Activated T-cell treated with anti-CD3 and anti-CD28 coated beads for 48 hours (primary cell): ENCODE measurements around the gene CEP78.
"Not testable (repeated sequence)": the region's sequence is repeated elsewhere in the genome, so short reads cannot be mapped to it uniquely, and the experiment has no call there.

ENCODE experiments used
- DNase-seq: peaks from one replicate; pipeline ENCODE4 v3.0.0-alpha.2; 2020; ENCODE audit warnings: low read depth

Gene CEP78, protein sequence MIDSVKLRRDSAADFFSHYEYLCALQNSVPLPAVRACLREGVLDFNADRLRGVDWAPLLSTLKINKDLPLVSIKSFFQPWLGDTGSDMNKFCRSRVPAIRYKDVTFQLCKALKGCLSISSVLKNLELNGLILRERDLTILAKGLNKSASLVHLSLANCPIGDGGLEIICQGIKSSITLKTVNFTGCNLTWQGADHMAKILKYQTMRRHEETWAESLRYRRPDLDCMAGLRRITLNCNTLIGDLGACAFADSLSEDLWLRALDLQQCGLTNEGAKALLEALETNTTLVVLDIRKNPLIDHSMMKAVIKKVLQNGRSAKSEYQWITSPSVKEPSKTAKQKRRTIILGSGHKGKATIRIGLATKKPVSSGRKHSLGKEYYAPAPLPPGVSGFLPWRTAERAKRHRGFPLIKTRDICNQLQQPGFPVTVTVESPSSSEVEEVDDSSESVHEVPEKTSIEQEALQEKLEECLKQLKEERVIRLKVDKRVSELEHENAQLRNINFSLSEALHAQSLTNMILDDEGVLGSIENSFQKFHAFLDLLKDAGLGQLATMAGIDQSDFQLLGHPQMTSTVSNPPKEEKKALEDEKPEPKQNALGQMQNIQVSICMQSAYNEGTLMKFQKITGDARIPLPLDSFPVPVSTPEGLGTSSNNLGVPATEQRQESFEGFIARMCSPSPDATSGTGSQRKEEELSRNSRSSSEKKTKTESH

DNA sequence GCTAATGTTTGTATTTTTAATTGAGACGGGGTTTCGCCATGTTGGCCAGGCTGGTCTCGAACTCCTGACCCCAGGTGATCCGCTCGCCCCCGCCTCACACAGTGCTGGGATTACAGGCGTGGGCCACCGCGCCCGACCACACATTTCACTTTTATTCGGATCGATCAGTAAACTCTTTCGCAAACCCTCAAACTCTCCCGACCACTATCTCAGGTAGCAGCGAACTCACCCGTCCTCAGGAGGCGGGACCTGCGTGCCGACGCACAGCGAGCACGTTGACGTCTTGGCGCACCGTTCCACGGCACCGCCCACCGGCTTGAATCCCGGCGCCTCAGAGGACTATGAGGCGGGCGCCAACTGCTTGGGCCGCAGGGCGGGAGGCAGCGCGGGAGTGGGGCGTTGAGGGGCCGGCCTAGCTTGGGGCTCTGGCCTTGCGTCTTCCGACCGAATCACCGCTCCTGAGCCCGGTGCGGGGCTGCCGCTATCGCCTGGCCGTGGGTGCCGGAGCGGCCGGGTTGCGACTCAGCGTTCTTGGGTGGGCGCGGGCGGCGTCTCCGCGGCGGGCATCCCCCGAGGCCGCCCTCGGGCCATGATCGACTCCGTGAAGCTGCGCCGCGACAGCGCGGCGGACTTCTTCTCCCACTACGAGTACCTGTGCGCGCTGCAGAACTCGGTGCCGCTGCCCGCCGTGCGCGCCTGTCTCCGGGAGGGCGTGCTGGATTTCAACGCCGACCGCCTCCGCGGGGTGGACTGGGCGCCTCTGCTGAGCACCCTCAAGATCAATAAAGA is at the start of gene CEP78:
Gene CEP78, plus strand, starts transcription at position 314 of the 789 bp plus-strand sequence. Its CDS starts 276 bp downstream, at position 590.
- peak; percentile 91 for DNase-seq

DNA sequence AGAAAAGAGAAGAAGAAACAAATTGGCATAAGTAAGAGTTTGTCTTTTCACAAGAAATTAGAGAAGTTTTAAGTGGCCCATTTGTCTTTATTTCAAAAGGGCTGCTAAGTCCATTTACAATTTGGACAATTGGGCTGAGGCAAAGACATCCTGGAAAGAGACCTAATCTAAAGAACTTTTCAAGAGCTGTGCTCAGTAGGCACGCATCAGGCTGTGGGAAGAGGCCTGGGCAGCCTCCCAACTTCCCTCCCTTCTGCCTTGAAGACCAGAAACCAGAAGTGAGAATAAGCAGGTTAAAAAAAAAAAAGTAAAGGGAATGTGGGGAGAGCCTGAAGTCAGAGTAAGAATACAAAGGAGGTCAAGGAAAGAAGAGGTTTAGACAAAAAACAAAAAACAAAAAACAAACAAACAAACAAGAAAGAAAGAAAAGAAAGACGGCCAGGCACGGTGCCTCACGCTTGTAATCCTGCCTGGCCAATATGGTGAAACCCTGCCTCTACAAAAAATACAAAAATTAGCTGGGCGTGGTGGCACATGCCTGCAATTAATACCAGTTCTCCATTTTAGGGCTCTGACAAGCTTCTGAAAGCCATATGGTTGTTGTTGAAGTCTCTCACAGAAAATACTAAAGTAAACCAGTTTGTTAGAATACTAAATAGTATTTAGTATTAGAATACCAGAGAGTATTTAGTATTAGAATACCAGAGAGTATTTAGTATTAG is 48.0 kb upstream of the CEP78 start:
- no peak for DNase-seq

DNA sequence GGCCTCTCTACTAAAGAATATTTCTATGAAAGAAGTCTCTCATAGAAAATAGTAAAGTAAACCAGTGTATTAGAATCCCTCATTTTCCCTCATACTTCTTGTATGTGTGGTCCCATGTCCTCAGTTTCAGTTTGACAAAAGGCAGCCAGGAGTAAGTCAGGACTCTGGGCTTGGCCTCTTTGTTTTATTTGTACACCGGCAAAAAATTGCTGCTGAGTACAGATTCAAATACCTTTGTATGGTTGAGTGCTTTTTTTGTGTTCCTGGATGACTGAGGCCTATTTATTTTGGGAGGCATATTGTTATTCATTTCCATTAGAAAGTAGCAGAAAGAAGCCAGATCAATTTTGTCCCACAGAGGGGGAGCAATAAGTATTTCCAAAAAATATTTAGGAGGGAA is 47.3 kb upstream of the CEP78 start:
- no peak for DNase-seq

DNA sequence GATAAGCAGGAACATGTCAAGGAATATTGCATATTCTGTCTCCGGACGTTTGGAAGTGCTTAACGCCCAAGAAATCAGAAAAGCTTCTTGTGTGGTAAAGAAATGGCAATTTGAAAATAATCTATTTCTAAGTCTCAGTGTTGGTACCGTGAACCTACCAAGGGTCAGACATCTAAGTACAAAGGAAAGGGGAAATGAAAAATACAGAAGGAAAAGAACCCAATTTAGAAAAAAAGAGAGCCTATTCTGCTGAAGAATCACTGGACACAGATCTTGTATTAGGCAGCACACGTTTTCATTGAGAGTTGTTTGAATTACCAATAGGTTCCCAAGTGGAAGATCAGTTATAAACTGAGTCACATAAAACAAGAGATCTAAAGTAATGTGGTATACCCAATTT is 46.9 kb upstream of the CEP78 start:
- no peak for DNase-seq

DNA sequence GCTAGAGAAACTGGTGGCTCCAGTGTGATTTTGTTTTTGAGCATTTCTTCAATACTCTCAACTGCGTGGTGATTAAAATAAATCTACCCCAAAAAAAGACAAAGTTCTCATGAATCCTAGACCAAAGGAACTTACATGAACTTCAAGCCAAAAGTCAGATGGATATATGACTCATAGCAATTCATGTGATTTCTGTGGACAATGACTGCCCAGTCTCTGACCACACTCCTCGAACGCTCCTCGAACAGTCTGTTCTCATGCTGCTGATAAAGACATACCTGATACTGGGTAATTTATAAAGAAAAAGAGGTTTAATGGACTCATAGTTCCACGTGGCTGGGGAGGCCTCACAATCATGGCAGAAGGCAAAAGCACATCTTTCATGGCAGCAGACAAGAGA is 46.4 kb upstream of the CEP78 start:
- no peak for DNase-seq

DNA sequence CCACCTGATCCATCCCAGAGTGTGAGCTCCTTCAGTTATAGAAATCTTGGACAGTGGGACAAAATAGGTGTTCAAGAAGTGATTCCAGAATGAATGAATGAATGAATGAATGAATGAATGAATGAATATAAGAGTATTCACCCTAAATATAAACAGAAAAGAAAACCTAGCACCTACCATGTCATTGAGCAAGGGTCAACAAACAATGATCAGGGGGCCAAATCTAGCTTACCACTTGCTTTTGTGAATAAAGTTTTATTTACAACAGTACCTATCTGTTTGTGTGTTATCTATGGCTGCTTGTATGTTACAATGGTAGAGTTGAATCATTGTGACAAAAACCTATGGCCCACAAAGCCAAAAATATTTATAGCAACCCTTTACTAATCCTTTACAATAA is 43.9 kb upstream of the CEP78 start:
- DNase-seq: no peak

DNA sequence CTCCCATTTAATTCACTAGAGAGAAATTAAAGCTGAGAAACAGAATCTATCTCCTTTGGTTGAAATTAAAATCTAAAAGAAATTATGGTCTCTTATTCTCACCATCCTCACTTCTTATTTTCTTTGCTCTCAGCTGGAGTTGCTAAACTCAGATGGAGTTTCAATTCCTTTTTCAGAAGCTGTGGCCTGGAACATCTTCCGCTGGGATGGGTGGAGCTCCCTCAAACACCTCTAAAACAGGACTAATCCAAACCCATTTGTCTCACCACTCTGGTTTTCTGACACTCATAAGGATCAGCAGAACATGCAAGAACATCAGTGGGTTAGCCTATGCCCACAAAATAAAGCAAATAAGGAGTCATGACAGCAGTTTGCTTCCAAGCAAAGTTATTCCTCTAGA is 39.6 kb upstream of the CEP78 start:
- DNase-seq: no peak

DNA sequence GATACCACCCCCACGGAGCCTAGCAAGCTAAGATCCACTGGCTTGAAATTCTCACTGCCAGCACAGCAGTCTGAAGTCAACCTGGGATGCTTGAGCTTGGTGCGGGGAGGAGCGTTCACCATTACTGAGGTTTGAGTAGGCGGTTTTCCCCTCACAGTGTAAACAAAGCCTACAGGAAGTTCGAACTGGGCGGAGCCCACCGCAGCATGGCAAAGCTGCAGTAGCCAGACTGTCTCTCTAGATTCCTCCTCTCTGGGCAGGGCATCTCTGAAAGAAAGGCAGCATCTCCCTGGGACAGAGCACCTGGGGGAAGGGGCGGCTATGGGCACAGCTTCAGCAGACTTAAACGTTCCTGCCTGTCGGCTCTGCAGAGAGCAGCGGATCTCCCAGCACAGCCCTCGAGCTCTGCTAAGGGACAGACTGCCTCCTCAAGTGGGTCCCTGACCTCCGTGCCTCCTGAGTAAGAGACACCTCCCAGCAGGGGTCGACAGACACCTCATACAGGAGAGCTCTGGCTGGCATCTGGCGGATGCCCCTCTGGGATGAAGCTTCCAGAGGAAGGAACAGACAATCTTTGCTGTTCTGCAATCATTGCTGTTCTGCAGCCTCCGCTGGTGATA is 34.6 kb upstream of the CEP78 start:
- DNase-seq: peak; percentile 23

DNA sequence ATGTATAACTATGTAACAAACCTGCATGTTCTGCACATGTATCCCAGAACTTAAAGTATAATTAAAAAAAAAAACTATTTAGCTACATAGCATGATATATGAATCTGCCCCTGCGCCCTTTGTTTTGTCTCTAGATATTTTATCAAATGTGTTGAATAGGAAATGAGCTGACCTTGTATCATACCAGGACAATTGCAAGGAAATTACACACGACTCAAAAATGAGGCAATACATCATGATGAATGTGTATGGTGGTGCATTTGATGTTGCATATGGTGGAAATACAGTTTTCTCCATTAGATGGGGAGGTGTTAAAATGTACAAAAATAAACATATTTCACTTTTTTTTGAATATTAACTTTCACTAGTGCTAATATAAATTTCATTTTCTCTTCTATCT is 28.6 kb upstream of the CEP78 start:
- DNase-seq: no peak

DNA sequence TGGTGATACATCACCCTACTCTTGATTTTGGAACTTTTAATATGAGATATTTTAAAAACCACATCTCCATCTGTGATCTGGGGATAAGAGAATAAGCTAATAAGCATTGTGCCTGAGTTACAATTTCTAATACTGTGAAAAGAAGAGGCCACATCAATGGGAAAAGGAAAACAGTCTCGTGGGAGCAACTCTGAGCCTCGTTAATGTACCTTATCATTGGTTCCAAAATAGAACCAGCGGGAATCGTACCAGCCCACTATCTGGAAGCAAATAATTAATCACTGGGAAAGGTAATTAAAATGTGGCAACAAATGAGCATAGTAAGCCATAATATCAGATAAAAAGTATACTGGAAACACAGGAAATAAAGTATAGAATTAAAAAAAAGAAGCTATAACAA is 28.0 kb upstream of the CEP78 start:
- DNase-seq: no peak

DNA sequence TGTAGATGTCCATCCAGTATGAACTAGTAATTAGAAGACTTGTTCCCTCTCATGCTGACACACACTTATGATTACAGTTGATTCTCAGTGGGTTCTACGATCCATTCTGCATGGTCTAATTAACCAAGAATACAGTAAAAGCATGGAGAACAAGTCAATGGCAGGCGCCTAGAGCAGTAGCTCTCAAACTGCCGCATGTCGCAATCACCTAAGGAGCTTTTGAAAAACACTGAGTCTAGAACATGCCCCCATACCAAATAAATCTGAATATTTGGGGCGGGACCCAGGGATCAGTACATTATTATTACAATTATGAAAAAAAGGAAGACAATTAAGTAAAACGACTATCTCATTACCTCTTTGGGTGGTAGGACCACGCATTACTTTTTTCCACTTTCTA is 26.7 kb upstream of the CEP78 start:
- no peak for DNase-seq

DNA sequence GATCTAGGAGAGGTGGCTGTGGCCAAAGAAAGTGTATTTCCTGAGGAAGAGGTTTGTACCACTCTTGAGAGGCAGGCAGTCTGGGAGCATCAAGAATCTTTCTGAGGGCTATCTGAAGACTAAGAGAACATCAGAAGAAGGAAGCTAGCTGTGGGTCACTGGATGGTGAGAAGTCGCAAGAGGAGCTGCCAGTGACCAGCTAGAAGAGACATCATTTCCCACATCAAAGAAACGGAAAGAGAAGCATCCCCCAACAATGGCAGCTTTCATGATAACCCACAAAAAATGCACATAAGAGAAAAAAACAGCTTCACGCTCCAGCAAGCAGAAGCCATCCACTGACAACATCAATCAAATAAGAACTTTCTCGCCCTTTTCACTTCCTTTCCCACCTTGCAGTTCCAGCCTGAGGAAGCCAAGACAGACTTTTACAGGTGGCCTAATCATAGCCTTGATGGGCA is 25.0 kb upstream of the CEP78 start:
- DNase-seq: no peak

DNA sequence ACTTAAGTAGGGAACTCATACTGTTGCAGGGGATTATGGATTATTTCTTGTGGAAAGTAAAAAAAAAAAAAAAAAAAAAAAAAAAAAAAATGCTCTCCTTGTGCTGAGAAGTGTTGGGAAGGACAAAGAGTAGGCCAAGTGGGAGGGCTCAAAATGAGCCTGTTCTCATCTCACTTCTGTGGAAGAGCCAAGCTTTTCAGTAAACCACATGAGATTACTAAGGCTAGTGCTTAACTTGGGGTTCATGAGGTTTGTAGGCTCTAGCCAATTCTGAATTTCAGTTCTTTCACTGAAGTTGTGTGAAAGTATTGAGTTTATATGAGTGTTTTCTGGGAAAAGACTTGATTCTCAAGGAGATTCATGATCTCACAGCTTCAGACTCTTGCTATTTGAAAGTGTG is 23.0 kb upstream of the CEP78 start:
- no peak for DNase-seq

DNA sequence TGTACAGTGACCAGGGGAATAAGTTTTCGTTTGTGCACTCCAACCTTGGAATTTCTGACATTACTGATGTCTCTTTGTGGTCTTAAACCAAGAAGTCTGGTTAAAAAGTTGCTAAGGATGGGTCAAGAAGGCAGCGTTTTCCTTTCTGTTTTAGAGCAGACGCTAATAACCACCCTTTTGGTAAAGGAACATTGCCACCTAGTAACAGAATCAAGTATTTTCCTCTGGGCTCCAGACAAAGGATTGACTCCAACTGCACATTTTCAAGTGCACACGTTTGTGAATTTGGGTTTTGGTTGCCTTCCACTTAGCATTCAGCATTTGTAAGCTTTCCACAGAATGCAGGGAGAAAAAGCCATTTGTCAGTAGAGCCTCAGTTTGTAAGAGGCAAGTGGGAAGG is 22.2 kb upstream of the CEP78 start:
- DNase-seq: no peak

DNA sequence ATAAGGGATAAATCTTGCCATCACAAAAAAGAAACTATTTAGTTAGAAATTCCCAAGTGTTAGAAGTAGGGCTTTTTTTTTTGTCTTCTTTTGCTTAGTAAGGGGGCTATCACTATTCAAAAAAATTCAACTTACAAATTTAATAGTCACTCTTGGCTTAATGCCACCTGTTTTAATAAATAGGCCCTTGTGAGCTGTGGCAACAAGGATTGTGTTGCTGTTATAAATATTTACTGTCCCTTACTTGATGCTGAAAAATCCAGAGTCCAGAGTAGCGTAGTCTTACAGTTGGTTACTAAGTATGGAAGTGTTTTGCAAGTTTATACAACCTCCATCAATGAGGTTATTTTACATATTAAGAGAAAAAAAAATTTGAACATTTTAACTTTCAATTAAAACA is 21.4 kb upstream of the CEP78 start:
- no peak for DNase-seq

DNA sequence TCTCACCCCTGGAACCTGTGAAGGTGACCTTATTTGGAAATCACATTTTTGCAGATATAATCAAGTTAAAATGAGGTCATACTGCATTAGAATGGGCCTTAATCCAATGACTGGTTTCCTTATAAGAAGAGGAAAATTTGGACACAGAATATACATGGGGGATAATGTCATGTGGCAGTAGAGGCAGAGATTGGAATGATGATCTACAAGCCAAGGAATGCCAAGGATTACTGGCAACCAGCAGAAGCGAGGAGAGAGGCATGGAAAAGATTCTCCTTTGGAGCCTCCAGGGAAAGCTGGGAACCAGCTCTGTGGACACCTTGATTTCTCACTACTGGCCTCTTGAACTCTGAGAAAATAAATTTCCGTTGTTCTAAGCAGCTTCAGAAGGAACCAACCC is 20.2 kb upstream of the CEP78 start:
- DNase-seq: no peak

DNA sequence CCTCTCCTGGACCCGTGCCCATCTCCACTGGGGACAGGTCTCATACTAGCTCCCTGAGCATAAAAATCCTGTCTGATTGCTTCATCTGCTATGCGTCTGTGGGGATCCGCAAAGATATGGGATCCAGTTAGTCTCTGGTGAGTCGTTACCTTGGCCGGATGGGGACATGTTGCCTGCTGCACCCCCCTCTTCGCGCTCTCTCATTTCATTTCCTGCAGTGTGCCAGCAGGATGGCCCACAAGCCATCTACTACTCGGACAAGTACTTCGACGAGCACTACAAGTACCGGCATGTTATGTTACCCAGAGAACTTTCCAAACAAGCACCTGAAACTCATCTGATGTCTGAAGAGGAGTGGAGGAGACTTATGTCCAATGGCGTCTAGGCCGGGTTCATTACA is 17.0 kb upstream of the CEP78 start:
- DNase-seq: no peak

DNA sequence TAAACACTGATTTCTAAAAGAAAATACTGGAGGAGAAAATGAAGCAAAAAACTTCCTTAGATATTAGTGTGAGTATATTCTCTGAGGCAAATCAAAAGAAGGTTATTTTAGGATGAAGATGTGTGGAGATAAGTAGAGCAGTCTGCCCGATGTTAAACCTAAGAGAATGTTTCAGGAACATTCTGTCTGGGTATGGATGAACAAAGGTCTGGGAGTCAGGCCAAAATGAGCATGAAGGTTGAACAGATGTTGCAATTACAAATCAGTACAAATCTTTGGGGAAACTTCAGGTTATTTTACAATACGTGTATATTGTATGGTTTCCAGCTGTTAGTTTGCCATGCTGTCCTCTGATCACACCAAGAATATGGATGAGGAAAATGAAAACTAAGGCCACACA is 14.4 kb upstream of the CEP78 start:
- DNase-seq: no peak

DNA sequence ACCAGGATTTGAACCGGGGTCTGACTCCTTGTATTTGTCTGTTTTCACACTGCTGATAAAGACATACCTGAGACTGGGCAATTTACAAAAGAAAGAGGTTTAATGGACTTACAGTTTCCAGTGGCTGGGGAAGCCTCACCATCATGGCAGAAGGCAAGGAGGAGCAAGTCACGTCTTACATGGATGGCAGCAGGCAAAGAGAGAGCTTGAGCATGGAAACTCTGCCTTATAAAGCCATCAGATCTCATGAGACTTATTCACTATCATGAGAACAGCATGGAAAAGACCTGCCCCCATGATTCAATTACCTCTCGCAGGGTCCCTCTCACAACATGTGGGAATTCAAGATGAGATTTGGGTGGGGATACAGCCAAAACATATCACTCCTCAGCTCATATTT is 14.0 kb upstream of the CEP78 start:
- DNase-seq: not testable (repeated sequence)

DNA sequence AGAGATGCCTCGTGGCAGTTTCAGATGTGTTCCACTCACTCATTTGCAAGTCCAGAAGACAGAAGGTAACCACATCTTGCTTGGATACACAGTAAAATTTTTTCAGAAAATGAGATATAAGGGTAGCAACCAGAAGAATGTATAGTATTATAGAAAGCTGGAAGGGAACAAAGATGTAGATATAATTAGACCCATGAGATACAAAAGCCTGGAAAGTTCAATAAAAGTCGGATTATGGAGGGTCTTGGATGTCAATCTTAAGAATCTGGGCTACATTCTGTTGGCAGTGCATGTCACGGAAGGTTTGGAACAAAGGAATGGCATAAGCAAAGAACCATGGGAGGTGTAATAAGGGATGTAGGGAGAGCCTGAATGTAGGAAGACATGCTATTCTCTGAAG is 5.1 kb upstream of the CEP78 start:
- no peak for DNase-seq

DNA sequence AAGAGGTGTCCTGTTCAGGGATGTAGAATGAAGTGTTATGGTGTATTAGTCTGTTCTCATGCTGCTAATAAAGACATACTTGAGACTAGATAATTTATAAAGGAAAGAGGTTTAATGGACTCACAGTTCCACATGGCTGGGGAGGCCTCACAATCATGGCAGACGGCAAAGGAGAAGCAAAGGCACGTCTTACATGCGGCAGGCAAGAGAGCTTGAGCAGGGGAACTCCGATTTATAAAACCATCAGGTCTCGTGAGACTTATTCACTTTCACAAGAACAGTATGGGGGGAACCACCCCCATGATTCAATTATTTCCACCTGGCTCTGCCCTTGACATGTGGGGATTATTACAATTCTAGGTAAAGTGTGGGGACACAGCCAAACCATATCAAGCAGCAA is 3.4 kb upstream of the CEP78 start:
- DNase-seq: not testable (repeated sequence)

DNA sequence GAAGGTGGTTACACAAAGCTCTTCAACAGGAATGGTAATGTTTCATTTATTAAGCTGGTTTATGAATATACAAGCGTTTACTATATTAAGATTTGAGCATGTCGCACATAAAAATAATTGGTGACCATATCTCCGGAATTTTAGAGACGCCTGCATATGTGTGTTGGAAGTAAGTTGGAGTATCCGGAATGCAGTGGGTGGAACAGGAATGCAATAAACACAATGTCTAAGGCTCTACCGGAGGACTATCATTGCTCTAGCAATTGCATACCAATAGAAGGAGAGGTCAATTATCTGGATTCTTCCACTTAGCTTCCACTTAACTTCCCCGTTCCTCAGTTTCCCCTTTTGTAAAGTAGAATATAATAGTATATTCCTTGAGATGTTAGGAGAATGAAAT is 1.1 kb upstream of the CEP78 start:
- no peak for DNase-seq
